ENCODE measurements around the gene MIF4GD. TPM values are rescaled to one million over a fixed set of nuclear protein-coding genes. Genes with fewer than 3 reads are reported as not detected.

The MIF4GD gene
- total RNA-seq, 1 donor from 2014 or later = 16.3 TPM

DNA sequence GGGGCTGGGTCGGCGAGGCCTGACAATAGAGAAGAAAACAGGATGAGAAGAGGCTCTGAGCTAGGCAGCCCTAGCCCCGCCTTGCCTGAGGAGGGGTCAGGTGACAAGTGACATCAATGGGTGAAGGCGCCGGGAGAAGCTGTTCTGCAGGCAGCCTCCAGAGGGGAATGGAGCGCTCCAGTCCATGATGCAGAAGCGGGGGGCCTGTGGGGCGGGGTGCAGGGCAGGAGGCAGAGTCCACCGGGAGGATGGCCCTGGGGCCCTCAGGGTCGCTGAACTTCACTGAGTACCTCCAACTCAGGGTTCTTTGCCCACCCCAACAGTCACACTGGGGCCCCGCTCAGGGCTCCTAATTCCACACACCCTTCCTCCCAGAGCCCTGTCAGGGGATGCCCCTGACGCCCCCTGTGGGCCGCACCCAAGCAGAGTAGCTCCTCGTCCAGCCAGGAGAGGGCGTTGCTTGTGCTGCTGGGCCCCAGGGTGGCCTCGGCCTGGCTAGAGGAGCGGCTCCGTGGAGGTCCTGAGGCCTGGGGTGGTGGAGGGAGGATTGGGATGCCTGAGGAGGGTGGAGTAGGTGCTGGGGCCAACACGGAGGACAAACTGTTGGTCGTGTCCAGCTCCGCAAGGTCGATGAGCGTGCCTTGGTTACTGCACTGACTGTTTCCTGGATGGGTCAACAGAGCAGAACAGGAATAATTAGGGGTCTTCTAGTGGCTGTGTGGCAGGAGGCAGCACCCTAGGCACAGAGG, 30.5 kb downstream of the MIF4GD start:
- Mint-ChIP-seq H3K27ac (no peak overlapping the region), H3K36me3 (ENCODE audit: insufficient read depth) (peaks cover 14% of the 10 kb centered on the region), H3K27me3 (no peaks in the 10 kb centered on the region), H3K9me3 (ENCODE audit: low read depth) (no peaks in the 10 kb centered on the region), H3K4me1 (ENCODE audit: low read depth) (no peaks in the 10 kb centered on the region), H3K4me3 (ENCODE audit: low read depth) (no peak overlapping the region)
- TF ChIP-seq, protein P1, sequence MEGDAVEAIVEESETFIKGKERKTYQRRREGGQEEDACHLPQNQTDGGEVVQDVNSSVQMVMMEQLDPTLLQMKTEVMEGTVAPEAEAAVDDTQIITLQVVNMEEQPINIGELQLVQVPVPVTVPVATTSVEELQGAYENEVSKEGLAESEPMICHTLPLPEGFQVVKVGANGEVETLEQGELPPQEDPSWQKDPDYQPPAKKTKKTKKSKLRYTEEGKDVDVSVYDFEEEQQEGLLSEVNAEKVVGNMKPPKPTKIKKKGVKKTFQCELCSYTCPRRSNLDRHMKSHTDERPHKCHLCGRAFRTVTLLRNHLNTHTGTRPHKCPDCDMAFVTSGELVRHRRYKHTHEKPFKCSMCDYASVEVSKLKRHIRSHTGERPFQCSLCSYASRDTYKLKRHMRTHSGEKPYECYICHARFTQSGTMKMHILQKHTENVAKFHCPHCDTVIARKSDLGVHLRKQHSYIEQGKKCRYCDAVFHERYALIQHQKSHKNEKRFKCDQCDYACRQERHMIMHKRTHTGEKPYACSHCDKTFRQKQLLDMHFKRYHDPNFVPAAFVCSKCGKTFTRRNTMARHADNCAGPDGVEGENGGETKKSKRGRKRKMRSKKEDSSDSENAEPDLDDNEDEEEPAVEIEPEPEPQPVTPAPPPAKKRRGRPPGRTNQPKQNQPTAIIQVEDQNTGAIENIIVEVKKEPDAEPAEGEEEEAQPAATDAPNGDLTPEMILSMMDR (IDR thresholded peaks at IDR 0.05; ENCODE audit: unreplicated experiment) = peak; percentile 65
- DNase-seq (ENCODE audit: low spot score, unreplicated experiment) = no peak

DNA sequence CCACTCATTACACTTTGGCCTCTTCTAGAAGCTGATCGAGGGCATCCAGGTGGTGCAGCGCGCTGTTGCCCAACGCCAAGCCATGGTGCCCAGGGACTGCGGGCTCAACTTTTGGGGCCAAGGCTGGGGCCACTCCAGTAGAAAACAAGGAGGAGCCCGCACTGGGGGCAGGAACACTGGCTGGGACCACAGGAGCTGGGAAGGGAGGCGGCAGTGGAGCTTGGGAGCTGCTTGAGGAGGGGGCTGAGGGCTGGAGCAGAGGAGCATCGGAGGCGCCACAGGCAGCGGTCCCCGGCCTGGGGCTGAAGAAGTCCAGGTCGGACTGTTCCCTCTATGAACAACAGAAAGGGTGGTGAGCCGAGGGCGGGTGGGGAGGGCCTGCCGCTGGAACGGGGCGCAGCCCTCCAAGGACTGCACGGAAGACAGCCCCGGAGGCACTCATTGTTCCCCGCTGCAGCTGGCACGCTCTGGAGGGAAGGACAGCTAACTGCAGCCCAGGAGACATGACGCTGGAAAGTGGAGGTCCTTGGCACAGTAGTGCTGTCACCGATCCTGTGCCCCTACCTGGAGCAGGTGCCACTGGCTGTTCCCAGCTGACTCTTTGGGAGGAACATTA, 31.1 kb downstream of the MIF4GD start:
- H3K9me3 Mint-ChIP-seq (ENCODE audit: low read depth) = no peaks in the 10 kb centered on the region
- H3K27me3 Mint-ChIP-seq = no peaks in the 10 kb centered on the region
- TF ChIP-seq, protein P1 (IDR thresholded peaks at IDR 0.05; ENCODE audit: unreplicated experiment) = no peak
- no peak overlapping the region for H3K4me3 Mint-ChIP-seq (ENCODE audit: low read depth)
- H3K27ac Mint-ChIP-seq = no peak overlapping the region
- no peak for DNase-seq (ENCODE audit: low spot score, unreplicated experiment)
- H3K36me3 Mint-ChIP-seq (ENCODE audit: insufficient read depth) = peaks cover 15% of the 10 kb centered on the region
- H3K4me1 Mint-ChIP-seq (ENCODE audit: low read depth) = no peaks in the 10 kb centered on the region

DNA sequence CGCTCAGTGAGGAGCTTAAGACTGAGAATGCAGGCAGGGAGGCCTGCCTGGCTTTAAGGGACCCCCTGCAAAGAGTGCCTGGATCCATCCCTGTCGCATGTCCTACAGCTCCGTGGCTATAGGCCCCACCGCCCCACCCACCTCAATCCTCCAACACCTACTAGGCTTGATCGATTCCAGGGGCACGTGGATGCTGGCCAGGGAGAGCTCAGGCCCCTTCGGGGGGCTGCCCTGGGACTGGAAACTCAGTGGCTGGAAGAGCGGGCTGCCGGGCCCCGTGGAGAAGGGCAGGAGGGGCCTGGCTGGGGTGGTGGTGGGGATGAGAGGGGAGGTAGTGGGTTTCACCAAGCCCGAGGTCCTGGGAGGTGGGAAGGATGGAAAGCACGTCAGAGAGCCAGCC, 31.8 kb downstream of the MIF4GD start:
- no peaks in the 10 kb centered on the region for H3K9me3 Mint-ChIP-seq (ENCODE audit: low read depth)
- TF ChIP-seq, protein P1 (IDR thresholded peaks at IDR 0.05; ENCODE audit: unreplicated experiment) = no peak
- H3K4me3 Mint-ChIP-seq (ENCODE audit: low read depth) = no peak overlapping the region
- H3K4me1 Mint-ChIP-seq (ENCODE audit: low read depth) = no peaks in the 10 kb centered on the region
- DNase-seq (ENCODE audit: low spot score, unreplicated experiment) = no peak
- H3K27ac Mint-ChIP-seq = no peak overlapping the region
- no peaks in the 10 kb centered on the region for H3K27me3 Mint-ChIP-seq
- peaks cover 15% of the 10 kb centered on the region for H3K36me3 Mint-ChIP-seq (ENCODE audit: insufficient read depth)

DNA sequence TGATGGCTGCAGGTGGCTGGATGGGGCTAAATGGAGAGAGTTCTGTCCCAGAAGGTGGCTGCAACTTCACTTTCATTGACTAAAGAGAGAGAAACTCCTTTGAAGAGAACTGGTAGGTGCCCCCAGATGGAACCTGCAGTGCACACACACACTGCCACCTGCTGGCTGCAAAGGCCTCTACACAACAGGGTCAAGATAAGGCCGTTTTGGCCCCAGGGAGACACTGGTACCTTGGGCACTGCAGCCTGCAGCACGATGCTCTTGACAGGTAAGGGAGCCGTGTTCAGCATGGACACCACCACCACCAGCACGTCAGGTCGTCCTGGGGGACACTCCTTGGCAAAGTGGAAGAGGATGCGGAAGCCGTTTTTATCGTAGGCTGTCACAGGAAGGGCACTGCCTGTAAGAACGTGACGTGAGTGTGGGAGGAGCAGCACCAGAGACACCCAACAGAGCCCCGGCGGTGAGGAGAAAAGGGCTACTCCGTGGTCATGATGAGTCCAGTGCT, 32.3 kb downstream of the MIF4GD start:
- no peak overlapping the region for H3K4me3 Mint-ChIP-seq (ENCODE audit: low read depth)
- peaks cover 16% of the 10 kb centered on the region for H3K36me3 Mint-ChIP-seq (ENCODE audit: insufficient read depth)
- TF ChIP-seq, protein P1 (IDR thresholded peaks at IDR 0.05; ENCODE audit: unreplicated experiment) = peak; percentile 85
- DNase-seq (ENCODE audit: low spot score, unreplicated experiment) = peak; percentile 34
- no peaks in the 10 kb centered on the region for H3K4me1 Mint-ChIP-seq (ENCODE audit: low read depth)
- no peaks in the 10 kb centered on the region for H3K9me3 Mint-ChIP-seq (ENCODE audit: low read depth)
- H3K27ac Mint-ChIP-seq = peak overlapping the region; percentile 33
- H3K27me3 Mint-ChIP-seq = no peaks in the 10 kb centered on the region

DNA sequence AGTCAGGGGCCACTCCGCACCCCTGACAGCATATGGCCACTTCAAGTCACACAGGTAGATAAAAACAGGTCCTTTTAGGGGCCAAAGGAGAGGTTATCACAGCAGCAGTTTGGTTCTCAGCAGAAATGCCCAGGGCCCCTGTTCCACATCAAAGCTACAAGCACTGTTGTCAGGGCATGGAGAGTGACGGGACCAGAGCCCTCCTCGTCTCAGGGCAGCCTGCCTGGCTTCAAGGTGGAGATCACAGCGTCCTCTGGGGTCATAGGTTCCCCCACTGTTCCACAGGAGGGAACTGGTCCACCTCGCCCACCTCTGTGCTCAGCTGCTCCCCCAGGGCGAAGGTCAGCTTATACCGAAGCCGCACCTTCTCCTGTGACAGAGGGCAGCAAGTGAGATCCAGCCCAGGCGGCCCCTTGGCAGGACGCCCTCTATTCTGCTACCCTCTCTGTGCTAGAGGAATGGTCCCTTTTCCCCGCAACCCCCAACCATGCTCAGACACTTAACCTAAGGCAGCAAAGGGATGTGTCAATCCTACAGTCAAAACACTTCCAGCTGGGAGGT, 32.9 kb downstream of the MIF4GD start:
- TF ChIP-seq, protein P1 (IDR thresholded peaks at IDR 0.05; ENCODE audit: unreplicated experiment) = no peak
- no peaks in the 10 kb centered on the region for H3K4me1 Mint-ChIP-seq (ENCODE audit: low read depth)
- H3K9me3 Mint-ChIP-seq (ENCODE audit: low read depth) = no peaks in the 10 kb centered on the region
- no peak for DNase-seq (ENCODE audit: low spot score, unreplicated experiment)
- no peak overlapping the region for H3K4me3 Mint-ChIP-seq (ENCODE audit: low read depth)
- H3K27me3 Mint-ChIP-seq = no peaks in the 10 kb centered on the region
- no peak overlapping the region for H3K27ac Mint-ChIP-seq
- peaks cover 13% of the 10 kb centered on the region for H3K36me3 Mint-ChIP-seq (ENCODE audit: insufficient read depth)
